ENCODE data around the gene MS4A14. TPM values are rescaled to one million over a fixed set of nuclear protein-coding genes. Genes with fewer than 3 reads are reported as not detected.

Gene MS4A14
- total and polyA plus RNA-seq, 2 donors (not counting 1 experiment from before 2014, with no cell fraction given), result 3.4 to 5.4 TPM

- H3K9ac ChIP-seq (ENCODE audit: low read length), result no peak overlapping the region
- Mint-ChIP-seq H3K27ac (peak overlapping the region; percentile 71), H3K4me1 (peaks cover 66% of the 10 kb centered on the region), H3K9me3 (ENCODE audit: insufficient read depth) (peaks cover 3% of the 10 kb centered on the region), H3K4me3 (no peak overlapping the region), H3K27me3 (no peaks in the 10 kb centered on the region)
- intact Hi-C loops (cut with micrococcal nuclease), result no loop called here
- no peaks in the 10 kb centered on the region for H3K9me3 ChIP-seq (ENCODE audit: control extremely low read depth in 1 of 3, control insufficient read depth in 2 of 3, insufficient read depth in 1 of 3, low read length in 2 of 3)
- no peak overlapping the region for H2AFZ ChIP-seq (ENCODE audit: insufficient read depth, low read depth, low read length, poor library complexity, severe bottlenecking)
- TF ChIP-seq CTCF (IDR thresholded peaks at IDR 0.05) (no peak), EZH2 (IDR thresholded peaks at IDR 0.05; ENCODE audit: borderline replicate concordance, insufficient read depth, low read depth, low read length, poor library complexity, severe bottlenecking) (no peak)
- whole genome bisulfite sequencing (ENCODE audit: insufficient coverage), result 100% methylated on average over 2 of the region's 2 CpGs
- ATAC-seq (ENCODE audit: low read depth) (no peak), DNase-seq (no peak)
- H3K36me3 ChIP-seq (replicated peaks in 1 of 2; ENCODE audit: control extremely low read depth in 1 of 2, control insufficient read depth in 1 of 2, extremely low read depth in 1 of 2, insufficient read depth in 2 of 2, low read length in 1 of 2), result peaks cover 4 to 8% of the 10 kb centered on the region in 2 experiments
- H3K27ac ChIP-seq (ENCODE audit: low read length in 2 of 2), result no peak overlapping the region
- H4K20me1 ChIP-seq (ENCODE audit: control insufficient read depth, insufficient read depth, low read length, poor library complexity, severe bottlenecking), result no peaks in the 10 kb centered on the region
- H3K79me2 ChIP-seq (ENCODE audit: control insufficient read depth, insufficient read depth, low read length), result peaks cover 22% of the 10 kb centered on the region
- peaks cover 50 to 54% of the 10 kb centered on the region in 2 donors for H3K4me1 ChIP-seq (ENCODE audit: control insufficient read depth in 2 of 2, insufficient read depth in 2 of 2, low read length in 2 of 2)
- H3K4me3 ChIP-seq (ENCODE audit: control extremely low read depth in 1 of 5, extremely low read depth in 1 of 5, insufficient read depth in 1 of 5, low read depth in 2 of 5, low read length in 4 of 5), result no peak overlapping the region
- CTCF ChIA-PET, result interaction anchor here (1.0 kb wide), 1 partner anchor 27 kb away, joined by 3 read pairs; no protein-coding TSS in a partner anchor
- no peaks in the 10 kb centered on the region for H3K27me3 ChIP-seq (replicated peaks in 1 of 4; ENCODE audit: control extremely low read depth in 1 of 4, control insufficient read depth in 3 of 4, insufficient read depth in 4 of 4, low read length in 3 of 4)
- no peak overlapping the region for H3K4me2 ChIP-seq (replicated peaks; ENCODE audit: low read depth, low read length, poor library complexity, severe bottlenecking)
- POLR2A ChIA-PET, result no interaction called here
Observed at GRCh38 chr11:60392361-60392760, 3.9 kb upstream of the MS4A14 start.

- CTCF ChIA-PET, result interaction anchor here (1.0 to 1.7 kb wide), 2 partner anchors 12 to 28 kb away, joined by 3 to 7 read pairs; no protein-coding TSS in a partner anchor
- no peaks in the 10 kb centered on the region for H3K27me3 ChIP-seq (replicated peaks in 1 of 4; ENCODE audit: control extremely low read depth in 1 of 4, control insufficient read depth in 3 of 4, insufficient read depth in 4 of 4, low read length in 3 of 4)
- no peak overlapping the region for H3K27ac ChIP-seq (ENCODE audit: low read length in 2 of 2)
- intact Hi-C loops (cut with micrococcal nuclease), result no loop called here
- H3K79me2 ChIP-seq (ENCODE audit: control insufficient read depth, insufficient read depth, low read length), result peaks cover 22% of the 10 kb centered on the region
- H4K20me1 ChIP-seq (ENCODE audit: control insufficient read depth, insufficient read depth, low read length, poor library complexity, severe bottlenecking), result no peaks in the 10 kb centered on the region
- ATAC-seq (ENCODE audit: low read depth), result no peak
- H3K9me3 ChIP-seq (ENCODE audit: control extremely low read depth in 1 of 3, control insufficient read depth in 2 of 3, insufficient read depth in 1 of 3, low read length in 2 of 3), result no peaks in the 10 kb centered on the region
- H3K9ac ChIP-seq (ENCODE audit: low read length), result no peak overlapping the region
- H3K4me1 ChIP-seq (ENCODE audit: control insufficient read depth in 2 of 2, insufficient read depth in 2 of 2, low read length in 2 of 2), result peaks cover 55 to 60% of the 10 kb centered on the region in 2 donors
- no peak for DNase-seq
- H3K9me3 Mint-ChIP-seq (ENCODE audit: insufficient read depth), result peaks cover 3% of the 10 kb centered on the region
- TF ChIP-seq CTCF (IDR thresholded peaks at IDR 0.05) (no peak), EZH2 (IDR thresholded peaks at IDR 0.05; ENCODE audit: borderline replicate concordance, insufficient read depth, low read depth, low read length, poor library complexity, severe bottlenecking) (no peak)
- H3K4me3 Mint-ChIP-seq, result no peak overlapping the region
- H3K4me3 ChIP-seq (ENCODE audit: control extremely low read depth in 1 of 5, extremely low read depth in 1 of 5, insufficient read depth in 1 of 5, low read depth in 2 of 5, low read length in 4 of 5), result no peak overlapping the region
- POLR2A ChIA-PET, result no interaction called here
- no CpG with 5 or more reads among the region's 5 CpGs for WGBS (ENCODE audit: insufficient coverage)
- H3K27ac Mint-ChIP-seq, result no peak overlapping the region
- no peaks in the 10 kb centered on the region for H3K27me3 Mint-ChIP-seq
- H3K36me3 ChIP-seq (replicated peaks in 1 of 2; ENCODE audit: control extremely low read depth in 1 of 2, control insufficient read depth in 1 of 2, extremely low read depth in 1 of 2, insufficient read depth in 2 of 2, low read length in 1 of 2), result peaks cover 3 to 4% of the 10 kb centered on the region in 2 experiments
- peaks cover 68% of the 10 kb centered on the region for H3K4me1 Mint-ChIP-seq
- H2AFZ ChIP-seq (ENCODE audit: insufficient read depth, low read depth, low read length, poor library complexity, severe bottlenecking), result no peak overlapping the region
- H3K4me2 ChIP-seq (replicated peaks; ENCODE audit: low read depth, low read length, poor library complexity, severe bottlenecking), result no peak overlapping the region
Observed at GRCh38 chr11:60393016-60393415, 3.2 kb upstream of the MS4A14 start.
